Neural progenitor cell (in vitro differentiated cells): Measurements from ENCODE around the gene LRRC61. TPM values are rescaled to one million over a fixed set of nuclear protein-coding genes. Genes with fewer than 3 reads are reported as not detected.

ENCODE experiments used
- DNase-seq: peaks from one replicate; pipeline ENCODE4 v3.0.0-alpha.2; 2016; ENCODE audit warnings: low spot score
- H2AFZ ChIP-seq: fragments of 200-600 bp; sonication (generic); replicated peaks from 2 replicates; pipeline ENCODE4 v1.6.1; 2016; ENCODE audit warnings: antibody characterized with exemption
- H3F3A ChIP-seq: fragments of 200-600 bp; sonication (generic); 2 replicates; pipeline ENCODE4 v1.6.1; 2016; ENCODE audit warnings: antibody characterized with exemption, low read depth
- H3K27ac ChIP-seq: fragments of 200-600 bp; sonication (generic); 2 replicates; pipeline ENCODE4 v1.5.1; 2016; ENCODE audit warnings: mild to moderate bottlenecking
- H3K27me3 ChIP-seq: fragments of 200-600 bp; sonication (generic); 2 replicates; pipeline ENCODE4 v1.6.1; 2016; ENCODE audit warnings: mild to moderate bottlenecking, moderate library complexity
- H3K36me3 ChIP-seq: fragments of 200-600 bp; sonication (generic); 2 replicates; pipeline ENCODE4 v1.5.1; 2016
- H3K4me1 ChIP-seq: fragments of 200-600 bp; sonication (generic); 2 replicates; pipeline ENCODE4 v1.6.1; 2016; ENCODE audit warnings: mixed run types
- H3K4me2 ChIP-seq: fragments of 200-600 bp; sonication (generic); 2 replicates; pipeline ENCODE4 v1.6.1; 2016
- H3K4me3 ChIP-seq: fragments of 200-600 bp; sonication (generic); 2 replicates; pipeline ENCODE4 v1.5.1; 2016
- H3K79me2 ChIP-seq: fragments of 200-600 bp; sonication (generic); 2 replicates; pipeline ENCODE4 v1.6.1; 2016; ENCODE audit warnings: low read depth
- H3K9ac ChIP-seq: fragments of 200-600 bp; sonication (generic); 2 replicates; pipeline ENCODE4 v1.6.1; 2016
- H3K9me3 ChIP-seq: fragments of 200-600 bp; sonication (generic); 2 replicates; pipeline ENCODE4 v1.5.1; 2016; ENCODE audit warnings: low read depth
- H4K20me1 ChIP-seq: fragments of 200-600 bp; sonication (generic); 2 replicates; pipeline ENCODE4 v1.6.1; 2016; ENCODE audit warnings: low read depth
- H3K27ac Mint-ChIP-seq: 3 replicates; pipeline ENCODE4 v1.8.0; 2021; ENCODE audit warnings: mixed read lengths
- H3K27me3 Mint-ChIP-seq: 2 replicates; pipeline ENCODE4 v1.8.0; 2022; ENCODE audit warnings: low read depth, mild to moderate bottlenecking, inconsistent platforms, moderate library complexity, mixed read lengths; ENCODE audit not compliant: insufficient read depth
- H3K36me3 Mint-ChIP-seq: 3 replicates; pipeline ENCODE4 v1.8.0; 2021; ENCODE audit warnings: mixed read lengths
- H3K4me1 Mint-ChIP-seq: 3 replicates; pipeline ENCODE4 v1.8.0; 2021; ENCODE audit warnings: mixed read lengths
- H3K4me3 Mint-ChIP-seq: 3 replicates; pipeline ENCODE4 v1.8.0; 2021; ENCODE audit warnings: mild to moderate bottlenecking, moderate library complexity, mixed read lengths
- H3K9me3 Mint-ChIP-seq: 3 replicates; pipeline ENCODE4 v1.8.0; 2020; ENCODE audit warnings: mixed read lengths
- EZH2 ChIP-seq: fragments of 200-600 bp; sonication (generic); IDR thresholded peaks from 2 replicates; pipeline ENCODE4 v1.6.1; 2017; ENCODE audit warnings: antibody characterized with exemption, mild to moderate bottlenecking, moderate library complexity
- EZH2phosphoT487 ChIP-seq: fragments of 200-600 bp; sonication (generic); IDR thresholded peaks from 2 replicates; pipeline ENCODE4 v1.6.1; 2017; ENCODE audit warnings: antibody characterized with exemption
- total RNA-seq: library from RNA; depleted of rRNA; stranded (reverse); fragments of >200 nt; gene quantifications from 2 replicates; pipeline ENCODE4 v1.2.3, GENCODE V29; 2015; ENCODE audit warnings: low replicate concordance
- TF ChIP-seq, protein P1 (sequence below): fragments of 200-600 bp; sonication (generic); IDR thresholded peaks from 2 replicates; pipeline ENCODE4 v1.5.1; 2017; ENCODE audit warnings: antibody characterized with exemption, mild to moderate bottlenecking

The LRRC61 gene
- total RNA-seq, 1 donor from 2014 or later, result 2.0 TPM

DNA sequence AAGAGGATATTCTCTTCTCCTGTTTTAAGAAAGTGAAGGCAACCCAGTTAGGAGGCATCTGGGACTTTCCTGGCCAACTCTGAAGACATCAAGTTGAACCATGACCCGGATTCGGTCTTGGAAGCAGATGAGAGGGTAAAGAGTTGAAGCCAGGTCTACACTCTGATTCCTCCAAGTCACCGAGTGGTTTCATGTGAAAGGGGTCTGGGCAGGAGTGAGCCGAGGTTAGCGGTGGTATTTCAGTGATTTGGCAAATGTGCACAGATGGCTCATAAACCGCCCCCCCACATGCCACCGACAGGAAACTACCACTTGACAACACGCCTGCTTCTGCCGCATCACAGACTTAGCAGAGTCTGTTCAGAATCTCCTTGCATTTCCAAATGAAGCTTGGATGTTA, 34.1 kb downstream of the LRRC61 start:
- peaks cover 11% of the 10 kb centered on the region for H3K4me1 ChIP-seq
- TF ChIP-seq, protein P1, sequence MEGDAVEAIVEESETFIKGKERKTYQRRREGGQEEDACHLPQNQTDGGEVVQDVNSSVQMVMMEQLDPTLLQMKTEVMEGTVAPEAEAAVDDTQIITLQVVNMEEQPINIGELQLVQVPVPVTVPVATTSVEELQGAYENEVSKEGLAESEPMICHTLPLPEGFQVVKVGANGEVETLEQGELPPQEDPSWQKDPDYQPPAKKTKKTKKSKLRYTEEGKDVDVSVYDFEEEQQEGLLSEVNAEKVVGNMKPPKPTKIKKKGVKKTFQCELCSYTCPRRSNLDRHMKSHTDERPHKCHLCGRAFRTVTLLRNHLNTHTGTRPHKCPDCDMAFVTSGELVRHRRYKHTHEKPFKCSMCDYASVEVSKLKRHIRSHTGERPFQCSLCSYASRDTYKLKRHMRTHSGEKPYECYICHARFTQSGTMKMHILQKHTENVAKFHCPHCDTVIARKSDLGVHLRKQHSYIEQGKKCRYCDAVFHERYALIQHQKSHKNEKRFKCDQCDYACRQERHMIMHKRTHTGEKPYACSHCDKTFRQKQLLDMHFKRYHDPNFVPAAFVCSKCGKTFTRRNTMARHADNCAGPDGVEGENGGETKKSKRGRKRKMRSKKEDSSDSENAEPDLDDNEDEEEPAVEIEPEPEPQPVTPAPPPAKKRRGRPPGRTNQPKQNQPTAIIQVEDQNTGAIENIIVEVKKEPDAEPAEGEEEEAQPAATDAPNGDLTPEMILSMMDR, result no peak
- TF ChIP-seq EZH2 (no peak), EZH2phosphoT487 (no peak)

DNA sequence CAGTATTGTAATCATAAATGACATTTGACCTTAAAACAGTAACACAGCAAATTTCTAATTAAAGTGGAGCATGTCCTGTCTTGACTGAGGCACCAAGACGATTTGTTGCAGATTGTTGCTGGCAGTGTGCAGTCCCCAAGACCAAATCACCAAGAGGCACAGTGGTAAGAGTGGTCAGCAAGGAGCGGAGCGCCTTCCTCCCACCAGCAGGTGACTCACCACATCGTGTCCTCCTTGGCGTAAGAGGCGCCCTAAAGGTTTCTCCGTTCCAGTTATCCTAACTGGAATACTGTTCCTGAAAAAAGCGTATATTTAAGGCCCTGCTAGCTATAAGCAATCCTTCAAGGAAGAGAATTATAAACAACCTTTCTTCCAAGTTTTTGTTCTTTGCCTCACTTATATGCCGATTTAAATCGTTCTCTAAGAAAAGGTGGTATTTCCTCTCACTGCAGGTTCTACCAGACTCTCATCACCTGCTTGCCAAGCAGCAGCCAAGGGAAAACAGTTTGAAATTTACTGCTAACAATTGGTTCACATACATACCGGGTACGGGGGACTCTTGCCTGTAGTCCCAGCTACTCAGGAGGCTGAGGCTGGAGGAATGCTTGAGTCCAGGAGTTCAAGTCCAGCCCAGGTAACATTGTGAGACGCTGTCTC, 34.7 kb downstream of the LRRC61 start:
- Mint-ChIP-seq H3K36me3 (no peaks in the 10 kb centered on the region), H3K4me3 (no peak overlapping the region), H3K9me3 (peaks cover 2% of the 10 kb centered on the region), H3K27ac (no peak overlapping the region), H3K4me1 (peaks cover 34% of the 10 kb centered on the region), H3K27me3 (peaks cover 20% of the 10 kb centered on the region)
- no peak for TF ChIP-seq EZH2phosphoT487
- no peak for TF ChIP-seq EZH2
- TF ChIP-seq, protein P1, result no peak
- Histone ChIP-seq H3K4me3 (no peak overlapping the region), H3K36me3 (no peaks in the 10 kb centered on the region), H3K9me3 (no peaks in the 10 kb centered on the region), H3K27me3 (no peaks in the 10 kb centered on the region), H3K9ac (no peak overlapping the region), H3F3A (peaks cover 21% of the 10 kb centered on the region), H3K79me2 (no peaks in the 10 kb centered on the region), H3K4me2 (no peak overlapping the region), H3K4me1 (peaks cover 14% of the 10 kb centered on the region), H2AFZ (no peak overlapping the region), H4K20me1 (no peaks in the 10 kb centered on the region), H3K27ac (no peak overlapping the region)
- DNase-seq, result peak; percentile 24

More for the DNA sequence above, 34.1 kb downstream of the LRRC61 start:
- peak; percentile 1 for DNase-seq
- no peaks in the 10 kb centered on the region for H3K9me3 ChIP-seq
- H3K27me3 ChIP-seq, result no peaks in the 10 kb centered on the region
- H3K27ac Mint-ChIP-seq, result no peak overlapping the region
- H3K9ac ChIP-seq, result no peak overlapping the region
- H3K4me3 ChIP-seq, result no peak overlapping the region
- H3K4me1 Mint-ChIP-seq, result peaks cover 28% of the 10 kb centered on the region
- H3K9me3 Mint-ChIP-seq, result peaks cover 2% of the 10 kb centered on the region
- H3F3A ChIP-seq, result peaks cover 18% of the 10 kb centered on the region
- no peaks in the 10 kb centered on the region for H3K36me3 Mint-ChIP-seq
- H3K36me3 ChIP-seq, result no peaks in the 10 kb centered on the region
- H3K27me3 Mint-ChIP-seq, result peaks cover 20% of the 10 kb centered on the region
- no peaks in the 10 kb centered on the region for H3K79me2 ChIP-seq
- H2AFZ ChIP-seq, result no peak overlapping the region
- no peak overlapping the region for H3K4me2 ChIP-seq
- H3K4me3 Mint-ChIP-seq, result no peak overlapping the region
- H3K27ac ChIP-seq, result no peak overlapping the region
- H4K20me1 ChIP-seq, result no peaks in the 10 kb centered on the region

GRCh38 chr7:150358433-150358832, 35.3 kb downstream of the LRRC61 start:
- H3K4me1 Mint-ChIP-seq, result peaks cover 40% of the 10 kb centered on the region
- no peak for DNase-seq
- H3K4me1 ChIP-seq, result peaks cover 14% of the 10 kb centered on the region
- H3K9ac ChIP-seq, result no peak overlapping the region
- H3K27ac ChIP-seq, result no peak overlapping the region
- H3K4me2 ChIP-seq, result no peak overlapping the region
- no peak overlapping the region for H3K4me3 ChIP-seq
- H3K9me3 Mint-ChIP-seq, result peaks cover 2% of the 10 kb centered on the region
- H3K36me3 Mint-ChIP-seq, result no peaks in the 10 kb centered on the region
- TF ChIP-seq, protein P1, result no peak
- no peak for TF ChIP-seq EZH2phosphoT487
- TF ChIP-seq EZH2, result no peak
- H2AFZ ChIP-seq, result no peak overlapping the region
- no peaks in the 10 kb centered on the region for H3K79me2 ChIP-seq
- H3K4me3 Mint-ChIP-seq, result no peak overlapping the region
- H3K27ac Mint-ChIP-seq, result no peak overlapping the region
- H4K20me1 ChIP-seq, result no peaks in the 10 kb centered on the region
- H3K27me3 Mint-ChIP-seq, result peaks cover 17% of the 10 kb centered on the region
- no peaks in the 10 kb centered on the region for H3K9me3 ChIP-seq
- H3F3A ChIP-seq, result peaks cover 21% of the 10 kb centered on the region
- H3K36me3 ChIP-seq, result no peaks in the 10 kb centered on the region
- H3K27me3 ChIP-seq, result no peaks in the 10 kb centered on the region
